CD14-positive monocyte (primary cell): ENCODE results near the gene ULK2. TPM values are rescaled to one million over a fixed set of nuclear protein-coding genes. Genes with fewer than 3 reads are reported as not detected.

ENCODE experiments used
- DNase-seq, 3 donors: peaks; one replicate each; pipeline ENCODE4 v3.0.0-alpha.2; 2011 to 2022
- H2AFZ ChIP-seq: 2 replicates; pipeline ENCODE4 v1.6.0; 2012; ENCODE audit warnings: mild to moderate bottlenecking, low read depth, low read length, inconsistent platforms; ENCODE audit not compliant: insufficient read depth, poor library complexity, severe bottlenecking
- H3K27ac ChIP-seq, 2 donors: 1 replicate in 1 of 2; 2 replicates in 1 of 2; pipeline ENCODE4 v1.5.1; 2012 to 2013; ENCODE audit warnings: low read length in 2 of 2, control low read depth in 1 of 2, inconsistent platforms in 1 of 2, low read depth in 1 of 2, mild to moderate bottlenecking in 1 of 2
- H3K27me3 ChIP-seq, 2 donors: one replicate each; pipeline versions ENCODE4 v1.6.0 to v1.6.1; 2011 to 2013; ENCODE audit warnings: low read length in 2 of 2; ENCODE audit not compliant: control insufficient read depth in 2 of 2, insufficient read depth in 2 of 2
- H3K36me3 ChIP-seq, 2 donors: replicated peaks in 1 of 2; 1 replicate in 1 of 2; 2 replicates in 1 of 2; pipeline versions ENCODE4 v1.5.1 to v1.6.1; 2012 to 2013; ENCODE audit warnings: low read length in 2 of 2, control low read depth in 1 of 2, inconsistent platforms in 1 of 2, mild to moderate bottlenecking in 1 of 2; ENCODE audit not compliant: insufficient read depth in 2 of 2, control insufficient read depth in 1 of 2
- H3K4me1 ChIP-seq, 2 donors: 1 replicate in 1 of 2; 2 replicates in 1 of 2; pipeline versions ENCODE4 v1.5.1 to v1.6.1; 2012 to 2013; ENCODE audit warnings: low read length in 2 of 2, control low read depth in 1 of 2, inconsistent platforms in 1 of 2, mild to moderate bottlenecking in 1 of 2, moderate library complexity in 1 of 2; ENCODE audit not compliant: insufficient read depth in 2 of 2, control insufficient read depth in 1 of 2
- H3K4me2 ChIP-seq: replicated peaks from 2 replicates; pipeline ENCODE3; 2012; ENCODE audit warnings: low read length, moderate library complexity, mild to moderate bottlenecking; ENCODE audit not compliant: poor library complexity, severe bottlenecking; ENCODE audit errors: extremely low read depth
- H3K4me3 ChIP-seq, 3 experiments: fragments of 200-600 bp in 1 of 3; sonication (generic) in 1 of 3; replicated peaks in 1 of 3; 1 replicate in 2 of 3; 2 replicates in 1 of 3; pipeline ENCODE4 v1.5.1; 2011 to 2013; ENCODE audit warnings: low read length in 3 of 3, mild to moderate bottlenecking in 3 of 3, control low read depth in 2 of 3, low read depth in 2 of 3, inconsistent platforms in 1 of 3, moderate library complexity in 1 of 3
- H3K79me2 ChIP-seq: 2 replicates; pipeline ENCODE4 v1.6.0; 2012; ENCODE audit warnings: mild to moderate bottlenecking, control low read depth, inconsistent platforms, low read length, moderate library complexity; ENCODE audit not compliant: insufficient read depth
- H3K9ac ChIP-seq: 2 replicates; pipeline ENCODE4 v1.6.0; 2017; ENCODE audit warnings: low read length, mild to moderate bottlenecking; ENCODE audit not compliant: insufficient read depth, poor library complexity, severe bottlenecking
- H3K9me3 ChIP-seq, 2 donors: replicated peaks in 1 of 2; 1 replicate in 1 of 2; 2 replicates in 1 of 2; pipeline versions ENCODE4 v1.5.1 to v1.6.1; 2012 to 2013; ENCODE audit warnings: low read length in 2 of 2, control low read depth in 1 of 2; ENCODE audit not compliant: control insufficient read depth in 1 of 2, insufficient read depth in 1 of 2
- H4K20me1 ChIP-seq: 2 replicates; pipeline ENCODE4 v1.6.0; 2012; ENCODE audit warnings: mild to moderate bottlenecking, low read length, control low read depth, moderate library complexity; ENCODE audit not compliant: insufficient read depth
- H3K27ac Mint-ChIP-seq, 7 donors: one replicate each; pipeline ENCODE4 v1.8.0; 2020; ENCODE audit warnings: mild to moderate bottlenecking in 7 of 7, mixed read lengths in 7 of 7, moderate library complexity in 6 of 7, inconsistent platforms in 2 of 7
- H3K27me3 Mint-ChIP-seq, 3 donors: one replicate each; pipeline ENCODE4 v1.8.0; 2021 to 2022; ENCODE audit warnings: low read depth in 3 of 3, mild to moderate bottlenecking in 3 of 3, mixed read lengths in 3 of 3, moderate library complexity in 3 of 3, inconsistent platforms in 1 of 3
- H3K36me3 Mint-ChIP-seq, 2 donors: one replicate each; pipeline ENCODE4 v1.8.0; 2020; ENCODE audit warnings: mixed read lengths in 2 of 2, inconsistent platforms in 1 of 2, mild to moderate bottlenecking in 1 of 2
- H3K4me1 Mint-ChIP-seq: one replicate; pipeline ENCODE4 v1.8.0; 2020; ENCODE audit warnings: mild to moderate bottlenecking, mixed read lengths
- H3K4me3 Mint-ChIP-seq, 2 donors: one replicate each; pipeline ENCODE4 v1.8.0; 2020; ENCODE audit warnings: mild to moderate bottlenecking in 2 of 2, mixed read lengths in 2 of 2, moderate library complexity in 1 of 2
- H3K9me3 Mint-ChIP-seq, 7 donors: one replicate each; pipeline ENCODE4 v1.8.0; 2020 to 2022; ENCODE audit warnings: mixed read lengths in 7 of 7, mild to moderate bottlenecking in 6 of 7, moderate library complexity in 6 of 7, inconsistent platforms in 2 of 7
- WGBS: methylation state at CpG from one replicate; pipeline ENCODE4 v1.1.5; 2013; ENCODE audit warnings: missing lambda C conversion rate; ENCODE audit not compliant: insufficient coverage; 5-methylcytosine and 5-hydroxymethylcytosine counted together
- intact Hi-C, 2 donors: fragments of 100-400 bp; cut with micrococcal nuclease; formaldehyde crosslinking; loops; one replicate each; pipeline versions ENCODE4 v1.15.0 to v1.15.1; 2023
- polyA plus RNA-seq, 3 donors: library from polyadenylated mRNA; depleted of rRNA in 1 of 3; unstranded in 2 of 3; stranded (reverse) in 1 of 3; fragments of 300-500 nt in 2 of 3; fragments of >200 nt in 1 of 3; fragmentation: Illumina TruSeq in 2 of 3; gene quantifications; 1 replicate in 2 of 3; 2 replicates in 1 of 3; pipeline ENCODE4 v1.2.3, GENCODE V29; 2012 to 2021
- TF ChIP-seq, protein P1 (sequence below): fragments of 200-600 bp; IDR thresholded peaks from one replicate; pipeline ENCODE4 v1.8.0; 2022; ENCODE audit warnings: antibody characterized with exemption, mild to moderate bottlenecking

Gene ULK2
- polyA plus RNA-seq, 3 donors, result 8.5 to 27.2 (median 12.3) TPM

GRCh38 chr17:19747829-19748806 lies 119.6 kb downstream of the ULK2 start, which contains the start of gene ALDH3A1:
Gene ALDH3A1 (minus strand): TSS chr17:19748298. CDS start chr17:19745129, 3,169 bp downstream.
- DNase-seq, result no peak
- peaks cover 5 to 16% (median 8%) of the 10 kb centered on the region in 3 donors for H3K27me3 Mint-ChIP-seq
- H3K4me1 ChIP-seq, result peaks cover 17% of the 10 kb centered on the region in 2 donors
- no peaks in the 10 kb centered on the region for H3K36me3 ChIP-seq
- no peak within 1 kb of the TSS for H3K4me3 ChIP-seq
- peak within 1 kb of the TSS in 1 of 2 donors; percentile 16 for H3K4me3 Mint-ChIP-seq
- H3K4me1 Mint-ChIP-seq, result peaks cover 18% of the 10 kb centered on the region
- no peak within 1 kb of the TSS for H2AFZ ChIP-seq
- WGBS, result 79% methylated on average over 13 of the region's 25 CpGs
- no peaks in the 10 kb centered on the region for H4K20me1 ChIP-seq
- no peak within 1 kb of the TSS for H3K4me2 ChIP-seq
- no peaks in the 10 kb centered on the region for H3K36me3 Mint-ChIP-seq
- no peaks in the 10 kb centered on the region for H3K79me2 ChIP-seq
- TF ChIP-seq, protein P1, sequence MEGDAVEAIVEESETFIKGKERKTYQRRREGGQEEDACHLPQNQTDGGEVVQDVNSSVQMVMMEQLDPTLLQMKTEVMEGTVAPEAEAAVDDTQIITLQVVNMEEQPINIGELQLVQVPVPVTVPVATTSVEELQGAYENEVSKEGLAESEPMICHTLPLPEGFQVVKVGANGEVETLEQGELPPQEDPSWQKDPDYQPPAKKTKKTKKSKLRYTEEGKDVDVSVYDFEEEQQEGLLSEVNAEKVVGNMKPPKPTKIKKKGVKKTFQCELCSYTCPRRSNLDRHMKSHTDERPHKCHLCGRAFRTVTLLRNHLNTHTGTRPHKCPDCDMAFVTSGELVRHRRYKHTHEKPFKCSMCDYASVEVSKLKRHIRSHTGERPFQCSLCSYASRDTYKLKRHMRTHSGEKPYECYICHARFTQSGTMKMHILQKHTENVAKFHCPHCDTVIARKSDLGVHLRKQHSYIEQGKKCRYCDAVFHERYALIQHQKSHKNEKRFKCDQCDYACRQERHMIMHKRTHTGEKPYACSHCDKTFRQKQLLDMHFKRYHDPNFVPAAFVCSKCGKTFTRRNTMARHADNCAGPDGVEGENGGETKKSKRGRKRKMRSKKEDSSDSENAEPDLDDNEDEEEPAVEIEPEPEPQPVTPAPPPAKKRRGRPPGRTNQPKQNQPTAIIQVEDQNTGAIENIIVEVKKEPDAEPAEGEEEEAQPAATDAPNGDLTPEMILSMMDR, result no peak
- H3K27me3 ChIP-seq, result no peaks in the 10 kb centered on the region
- H3K9me3 ChIP-seq, result no peaks in the 10 kb centered on the region
- no peak within 1 kb of the TSS for H3K9ac ChIP-seq
- no peak within 1 kb of the TSS for H3K27ac Mint-ChIP-seq
- peaks cover 0 to 1% (median 0%) of the 10 kb centered on the region in 7 donors for H3K9me3 Mint-ChIP-seq
- no peak within 1 kb of the TSS for H3K27ac ChIP-seq
- intact Hi-C loops, result loop anchor here in 1 of 2 donors (5.0 kb wide), 1 partner anchor 46 kb away; no protein-coding TSS in a partner anchor

- WGBS, result over 99% methylated on average over 9 of the region's 13 CpGs
- Mint-ChIP-seq H3K36me3 (no peaks in the 10 kb centered on the region), H3K9me3 (peaks cover 0 to 1% (median 0%) of the 10 kb centered on the region in 7 donors), H3K27ac (no peak overlapping the region), H3K4me3 (no peak overlapping the region), H3K27me3 (peaks cover 5 to 16% (median 8%) of the 10 kb centered on the region in 3 donors), H3K4me1 (peaks cover 9% of the 10 kb centered on the region)
- no peak overlapping the region for H3K9ac ChIP-seq
- no peaks in the 10 kb centered on the region for H3K36me3 ChIP-seq
- H3K9me3 ChIP-seq, result no peaks in the 10 kb centered on the region
- no peaks in the 10 kb centered on the region for H3K79me2 ChIP-seq
- TF ChIP-seq, protein P1, result no peak
- no peak overlapping the region for H3K4me2 ChIP-seq
- H2AFZ ChIP-seq, result no peak overlapping the region
- DNase-seq, result no peak
- intact Hi-C loops, result loop anchor here in 1 of 2 donors (5.0 kb wide), 1 partner anchor 45 kb away; no protein-coding TSS in a partner anchor
- H3K27ac ChIP-seq, result no peak overlapping the region
- H3K27me3 ChIP-seq, result no peaks in the 10 kb centered on the region
- peaks cover 8 to 9% of the 10 kb centered on the region in 2 donors for H3K4me1 ChIP-seq
- H3K4me3 ChIP-seq, result no peak overlapping the region
- H4K20me1 ChIP-seq, result no peaks in the 10 kb centered on the region
These were observed 120.5 kb downstream of the ULK2 start for GRCh38 chr17:19747159-19747719.
